ENCODE measurements around the gene PRKCE.

Gene PRKCE

GRCh38 chr2:45980161-45980865 lies 328.8 kb downstream of the PRKCE start:
- no peak for DNase-seq

GRCh38 chr2:45981384-45981930 lies 330.0 kb downstream of the PRKCE start:
- no peak for DNase-seq

GRCh38 chr2:45982096-45982495 lies 330.6 kb downstream of the PRKCE start:
- DNase-seq, result no peak

GRCh38 chr2:45983213-45983612 lies 331.7 kb downstream of the PRKCE start:
- DNase-seq, result no peak

GRCh38 chr2:45984366-45984765 lies 332.9 kb downstream of the PRKCE start:
- no peak for DNase-seq

- DNase-seq, result no peak
These were observed 333.5 kb downstream of the PRKCE start for GRCh38 chr2:45984896-45985473.

GRCh38 chr2:45986509-45986908 lies 335.0 kb downstream of the PRKCE start:
- no peak for DNase-seq

- no peak for DNase-seq
These were observed 336.4 kb downstream of the PRKCE start for GRCh38 chr2:45987856-45988255.

GRCh38 chr2:45988879-45989278 lies 337.4 kb downstream of the PRKCE start:
- DNase-seq, result no peak

- no peak for DNase-seq
These were observed 338.7 kb downstream of the PRKCE start for GRCh38 chr2:45990131-45990530.

GRCh38 chr2:45992021-45992740 lies 340.7 kb downstream of the PRKCE start:
- no peak for DNase-seq

- DNase-seq, result no peak
These were observed 341.4 kb downstream of the PRKCE start for GRCh38 chr2:45992741-45993475.

GRCh38 chr2:45993476-45993991 lies 342.1 kb downstream of the PRKCE start:
- peak; percentile 42 for DNase-seq

- DNase-seq, result no peak
These were observed 342.6 kb downstream of the PRKCE start for GRCh38 chr2:45994060-45994459.

- DNase-seq, result no peak
These were observed 349.2 kb downstream of the PRKCE start for GRCh38 chr2:46000660-46001059.

GRCh38 chr2:46001290-46001689 lies 349.8 kb downstream of the PRKCE start:
- no peak for DNase-seq

- DNase-seq, result no peak
These were observed 350.4 kb downstream of the PRKCE start for GRCh38 chr2:46001741-46002506.

GRCh38 chr2:46002507-46002883 lies 351.0 kb downstream of the PRKCE start:
- no peak for DNase-seq

- no peak for DNase-seq
These were observed 351.5 kb downstream of the PRKCE start for GRCh38 chr2:46002947-46003346.

GRCh38 chr2:46003903-46004473 lies 352.5 kb downstream of the PRKCE start:
- DNase-seq, result no peak

- no peak for DNase-seq
These were observed 355.1 kb downstream of the PRKCE start for GRCh38 chr2:46006473-46007025.

Data from CD4-positive, alpha-beta T cell treated with Interleukin-15 for 1 hour (primary cell).